LNCAP (cell line): ENCODE measurements around the gene SPSB4.

Experiments used
- CTCF ChIP-seq: fragments of 450-650 bp; IDR thresholded peaks from 2 replicates; pipeline ENCODE4 v1.5.1; 2017; ENCODE audit warnings: mild to moderate bottlenecking

SPSB4 gene

DNA sequence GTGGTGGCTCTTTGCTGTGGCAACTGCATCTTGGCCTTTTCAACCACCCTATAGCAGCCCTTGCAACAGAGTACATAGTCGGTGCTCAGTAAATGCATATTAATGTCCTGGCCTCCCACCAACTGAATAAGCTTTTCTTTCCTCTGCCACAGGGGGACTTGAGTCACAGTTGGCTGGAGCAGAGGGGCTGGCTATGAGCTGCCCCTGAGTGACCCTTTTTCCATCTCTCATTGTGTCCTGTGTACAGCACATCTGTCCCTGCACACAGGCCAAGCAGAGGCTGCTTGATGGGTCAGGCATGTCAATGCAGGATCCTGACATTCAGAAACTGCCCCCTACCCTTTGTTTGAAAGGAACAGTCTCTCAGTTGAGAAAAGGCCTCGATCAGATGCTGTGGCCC is 22.4 kb downstream of the SPSB4 start:
- no peak for TF ChIP-seq CTCF

DNA sequence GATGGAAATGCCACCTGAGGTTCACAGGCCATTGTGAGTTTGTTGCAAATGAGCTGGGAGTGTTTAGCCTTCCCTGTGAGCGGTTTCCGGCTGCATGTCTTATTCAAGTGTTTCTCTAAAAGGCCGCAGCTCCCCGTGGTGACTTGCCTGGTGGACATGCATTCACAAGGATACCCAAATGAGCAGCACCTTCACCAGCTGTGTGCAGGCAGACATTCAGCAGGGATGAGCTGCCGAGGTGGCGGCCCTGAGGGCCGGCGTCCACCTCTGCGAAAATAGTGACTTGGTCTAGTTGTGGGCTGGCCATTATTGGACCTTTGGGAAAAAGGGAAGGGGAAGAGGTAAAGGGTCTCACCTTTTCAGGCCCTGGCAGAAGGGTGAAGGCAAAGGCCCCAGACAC is 23.4 kb downstream of the SPSB4 start:
- no peak for TF ChIP-seq CTCF

GRCh38 chr3:141076036-141076773 is 25.1 kb downstream of the SPSB4 start:
- no peak for TF ChIP-seq CTCF

DNA sequence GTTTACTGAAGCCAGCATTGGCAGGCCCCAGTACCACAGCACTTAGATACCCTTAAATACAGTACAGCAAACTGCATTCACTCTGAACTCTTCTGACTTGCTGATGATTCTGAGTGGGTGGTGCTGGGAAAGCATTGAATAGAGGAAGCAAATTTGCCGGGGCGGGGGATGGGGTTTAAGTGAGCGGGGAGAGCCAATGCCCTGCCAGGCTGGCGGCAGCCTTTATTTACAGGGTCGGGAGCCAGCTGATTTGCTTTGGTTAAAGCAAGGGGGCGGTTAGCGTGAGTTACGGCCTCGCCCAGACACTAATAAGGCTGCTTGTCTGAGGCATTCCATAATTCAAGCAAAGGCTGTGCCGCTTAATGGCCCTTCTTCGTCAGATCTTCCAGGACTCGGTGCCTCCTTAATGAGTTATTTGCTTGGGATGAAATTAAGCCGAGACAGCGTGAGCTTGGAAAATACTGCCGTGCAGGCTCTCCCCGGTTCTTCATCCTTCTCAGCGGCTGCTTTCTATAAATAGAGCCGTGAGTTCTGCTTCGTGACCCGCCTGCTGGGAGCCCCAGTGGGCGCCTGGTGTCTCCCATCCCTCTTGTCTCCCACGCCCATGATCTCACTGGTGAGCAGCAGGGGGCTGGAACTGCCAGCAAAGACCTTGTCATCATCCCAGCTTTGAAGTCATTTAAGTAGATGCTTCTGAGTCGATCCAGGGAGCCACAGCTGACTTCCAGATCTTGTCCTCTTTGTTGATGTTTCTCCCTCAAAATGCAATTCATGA is 25.8 kb downstream of the SPSB4 start:
- TF ChIP-seq CTCF: no peak

DNA sequence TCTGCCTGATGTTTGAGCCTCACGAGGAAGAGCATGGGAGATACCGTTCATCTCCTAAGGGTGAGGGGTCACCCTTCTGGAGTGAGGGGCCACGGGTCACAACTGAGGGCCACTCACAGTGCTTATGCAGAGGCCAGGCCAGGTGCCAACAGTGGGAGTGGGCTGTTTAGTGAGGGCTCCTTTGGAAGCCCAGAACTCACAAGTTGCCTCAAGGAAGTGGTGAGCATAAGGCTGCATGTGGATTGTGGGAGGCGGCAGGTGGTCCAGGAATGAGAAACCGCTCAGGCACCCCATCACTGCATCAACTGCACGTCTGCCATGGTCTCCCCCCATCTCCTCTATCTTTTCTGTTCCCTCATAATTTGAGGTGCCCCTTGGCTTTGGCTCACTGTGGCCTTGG is 26.5 kb downstream of the SPSB4 start:
- TF ChIP-seq CTCF: no peak

DNA sequence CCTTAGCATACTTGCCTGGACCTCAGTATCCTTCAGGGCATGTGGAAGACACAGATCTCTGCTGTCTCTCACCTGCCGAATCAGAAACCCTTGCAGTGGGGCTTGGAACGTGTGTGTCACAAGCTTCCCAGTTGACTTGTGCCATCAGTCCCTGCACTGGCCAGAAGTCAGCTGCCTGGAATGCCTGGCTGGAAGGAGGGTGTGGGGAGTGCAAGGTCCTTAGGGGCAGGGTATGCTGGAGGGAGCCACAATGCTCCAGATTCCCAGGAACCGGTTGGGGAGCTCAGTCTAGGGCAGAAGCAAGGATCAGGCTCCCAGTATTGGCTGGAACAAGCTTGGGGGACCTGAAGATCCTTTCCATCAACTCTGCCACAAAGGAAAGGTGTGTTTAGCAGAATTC is 27.1 kb downstream of the SPSB4 start:
- no peak for TF ChIP-seq CTCF

GRCh38 chr3:141080431-141080830 is 29.3 kb downstream of the SPSB4 start:
- no peak for TF ChIP-seq CTCF
